Karpas-422 (cell line): ENCODE results near the gene CCSER1. TPM values are rescaled to one million over a fixed set of nuclear protein-coding genes. Genes with fewer than 3 reads are reported as not detected.

Experiments
- DNase-seq: peaks from one replicate; pipeline ENCODE4 v3.0.0-alpha.2; 2015
- H2AFZ ChIP-seq: fragments of 200-600 bp; sonication (generic); 2 replicates; pipeline ENCODE4 v1.6.1; 2014; ENCODE audit warnings: antibody characterized with exemption, low read length, mixed read lengths
- H3K27ac ChIP-seq: fragments of 200-600 bp; sonication (generic); 2 replicates; pipeline ENCODE4 v1.5.1; 2014; ENCODE audit warnings: mild to moderate bottlenecking, low read length, moderate library complexity
- H3K27me3 ChIP-seq: fragments of 200-600 bp; sonication (generic); 2 replicates; pipeline ENCODE4 v1.6.1; 2014; ENCODE audit warnings: low read length, mixed read lengths
- H3K36me3 ChIP-seq: fragments of 200-600 bp; sonication (generic); 2 replicates; pipeline ENCODE4 v1.6.1; 2014; ENCODE audit warnings: low read length, mixed read lengths; ENCODE audit not compliant: insufficient read depth
- H3K4me1 ChIP-seq: fragments of 200-600 bp; sonication (generic); 2 replicates; pipeline ENCODE4 v1.6.1; 2014; ENCODE audit warnings: mild to moderate bottlenecking, low read length, mixed read lengths
- H3K4me2 ChIP-seq: fragments of 200-600 bp; sonication (generic); 2 replicates; pipeline ENCODE4 v1.6.1; 2014; ENCODE audit warnings: low read length, low read depth, mild to moderate bottlenecking; ENCODE audit not compliant: poor library complexity, severe bottlenecking
- H3K4me3 ChIP-seq: fragments of 200-600 bp; sonication (generic); 2 replicates; pipeline ENCODE4 v1.5.1; 2014; ENCODE audit warnings: mild to moderate bottlenecking, antibody characterized with exemption, low read length, mixed read lengths
- H3K79me2 ChIP-seq: fragments of 200-600 bp; sonication (generic); 2 replicates; pipeline ENCODE4 v1.6.1; 2014; ENCODE audit warnings: mild to moderate bottlenecking, low read length, mixed read lengths
- H3K9ac ChIP-seq: fragments of 200-600 bp; sonication (generic); 2 replicates; pipeline ENCODE4 v1.6.0; 2014; ENCODE audit warnings: low read length
- H3K9me2 ChIP-seq: fragments of 200-600 bp; sonication (generic), shearing (Covaris generic); replicated peaks from 2 replicates; pipeline ENCODE4 v1.6.0; 2014; ENCODE audit warnings: mild to moderate bottlenecking, low read length, moderate library complexity; ENCODE audit not compliant: insufficient read depth
- H3K9me3 ChIP-seq: fragments of 300-700, 200-600 bp; sonication (generic); 2 replicates; pipeline ENCODE4 v1.6.1; 2014; ENCODE audit warnings: low read length, mixed read lengths
- H4K20me1 ChIP-seq: fragments of 200-600 bp; sonication (generic); 2 replicates; pipeline ENCODE4 v1.6.1; 2014; ENCODE audit warnings: mild to moderate bottlenecking, antibody characterized with exemption, low read length, low read depth; ENCODE audit not compliant: insufficient read depth
- total RNA-seq: library from RNA; depleted of rRNA; stranded (reverse); fragments of >200 nt; shearing (Covaris generic); gene quantifications from 2 replicates; pipeline ENCODE4 v1.2.3, GENCODE V29; 2014; ENCODE audit warnings: low replicate concordance

CCSER1 gene
- total RNA-seq, 1 experiment from 2014 or later, result 3.6 TPM

- Histone ChIP-seq H3K9me3 (no peaks in the 10 kb centered on the region; the same call in 1 of the 2 replicates), H2AFZ (no peak overlapping the region), H3K9ac (no peak overlapping the region), H3K79me2 (no peaks in the 10 kb centered on the region), H3K27me3 (no peaks in the 10 kb centered on the region), H3K27ac (no peak overlapping the region), H3K4me1 (no peaks in the 10 kb centered on the region), H3K9me2 (no peaks in the 10 kb centered on the region), H3K4me3 (no peak overlapping the region), H4K20me1 (no peaks in the 10 kb centered on the region), H3K36me3 (no peaks in the 10 kb centered on the region), H3K4me2 (no peak overlapping the region)
- no peak for DNase-seq
Measured at GRCh38 chr4:90842960-90843359, 715.8 kb downstream of the CCSER1 start.

GRCh38 chr4:90844241-90844640, 717.0 kb downstream of the CCSER1 start:
- H3K4me3 ChIP-seq, result no peak overlapping the region
- H4K20me1 ChIP-seq, result no peaks in the 10 kb centered on the region
- H3K36me3 ChIP-seq, result no peaks in the 10 kb centered on the region
- H3K9me2 ChIP-seq, result no peaks in the 10 kb centered on the region
- no peaks in the 10 kb centered on the region; the same call in 1 of the 2 replicates for H3K9me3 ChIP-seq
- H3K27ac ChIP-seq, result no peak overlapping the region
- DNase-seq, result no peak
- H3K27me3 ChIP-seq, result no peaks in the 10 kb centered on the region
- no peak overlapping the region for H2AFZ ChIP-seq
- no peak overlapping the region for H3K9ac ChIP-seq
- no peaks in the 10 kb centered on the region for H3K4me1 ChIP-seq
- H3K4me2 ChIP-seq, result no peak overlapping the region
- H3K79me2 ChIP-seq, result no peaks in the 10 kb centered on the region

- H3K27me3 ChIP-seq, result no peaks in the 10 kb centered on the region
- H3K27ac ChIP-seq, result no peak overlapping the region
- H4K20me1 ChIP-seq, result no peaks in the 10 kb centered on the region
- no peaks in the 10 kb centered on the region for H3K9me3 ChIP-seq
- no peak overlapping the region for H2AFZ ChIP-seq
- H3K9me2 ChIP-seq, result no peaks in the 10 kb centered on the region
- DNase-seq, result no peak
- no peaks in the 10 kb centered on the region for H3K79me2 ChIP-seq
- H3K9ac ChIP-seq, result no peak overlapping the region
- no peak overlapping the region for H3K4me2 ChIP-seq
- no peaks in the 10 kb centered on the region for H3K4me1 ChIP-seq
- H3K4me3 ChIP-seq, result no peak overlapping the region
- no peaks in the 10 kb centered on the region for H3K36me3 ChIP-seq
Measured at GRCh38 chr4:90845777-90846176, 718.6 kb downstream of the CCSER1 start.

- no peak overlapping the region for H2AFZ ChIP-seq
- H3K4me1 ChIP-seq, result no peaks in the 10 kb centered on the region
- no peaks in the 10 kb centered on the region for H3K79me2 ChIP-seq
- H3K27ac ChIP-seq, result no peak overlapping the region
- peaks cover 8% of the 10 kb centered on the region; the same call in 1 of the 2 replicates for H3K9me3 ChIP-seq
- DNase-seq, result no peak
- H3K4me3 ChIP-seq, result no peak overlapping the region
- no peaks in the 10 kb centered on the region for H3K36me3 ChIP-seq
- no peaks in the 10 kb centered on the region for H4K20me1 ChIP-seq
- no peak overlapping the region for H3K4me2 ChIP-seq
- no peaks in the 10 kb centered on the region for H3K9me2 ChIP-seq
- no peaks in the 10 kb centered on the region for H3K27me3 ChIP-seq
- H3K9ac ChIP-seq, result no peak overlapping the region
Measured at GRCh38 chr4:90852237-90852636, 725.0 kb downstream of the CCSER1 start.

- Histone ChIP-seq H3K4me2 (no peak overlapping the region), H3K9me2 (no peaks in the 10 kb centered on the region), H4K20me1 (no peaks in the 10 kb centered on the region), H3K27me3 (no peaks in the 10 kb centered on the region), H3K36me3 (no peaks in the 10 kb centered on the region), H3K4me1 (no peaks in the 10 kb centered on the region), H3K79me2 (no peaks in the 10 kb centered on the region), H3K9ac (no peak overlapping the region), H3K27ac (no peak overlapping the region), H3K4me3 (no peak overlapping the region), H3K9me3 (peaks cover 13% of the 10 kb centered on the region; the same call in 1 of the 2 replicates), H2AFZ (no peak overlapping the region)
- no peak for DNase-seq
Measured at GRCh38 chr4:90855111-90855510, 727.9 kb downstream of the CCSER1 start.

GRCh38 chr4:90857081-90857820, 730.1 kb downstream of the CCSER1 start:
- no peak overlapping the region for H3K4me3 ChIP-seq
- H3K4me1 ChIP-seq, result no peaks in the 10 kb centered on the region
- H3K36me3 ChIP-seq, result no peaks in the 10 kb centered on the region
- H3K9me2 ChIP-seq, result no peaks in the 10 kb centered on the region
- H2AFZ ChIP-seq, result no peak overlapping the region
- H3K9me3 ChIP-seq, result peaks cover 17% of the 10 kb centered on the region; the same call in 1 of the 2 replicates
- H3K27ac ChIP-seq, result no peak overlapping the region
- H3K4me2 ChIP-seq, result no peak overlapping the region
- H3K79me2 ChIP-seq, result no peaks in the 10 kb centered on the region
- no peaks in the 10 kb centered on the region for H3K27me3 ChIP-seq
- DNase-seq, result no peak
- H4K20me1 ChIP-seq, result no peaks in the 10 kb centered on the region
- no peak overlapping the region for H3K9ac ChIP-seq

GRCh38 chr4:90875791-90876190, 748.6 kb downstream of the CCSER1 start:
- H3K4me3 ChIP-seq, result no peak overlapping the region

GRCh38 chr4:90876296-90876695, 749.1 kb downstream of the CCSER1 start:
- no peaks in the 10 kb centered on the region for H3K79me2 ChIP-seq
- H3K4me1 ChIP-seq, result no peaks in the 10 kb centered on the region
- no peak overlapping the region for H3K9ac ChIP-seq
- H3K36me3 ChIP-seq, result no peaks in the 10 kb centered on the region
- H3K4me3 ChIP-seq, result no peak overlapping the region
- H3K9me3 ChIP-seq, result peaks cover 30% of the 10 kb centered on the region
- H3K27ac ChIP-seq, result no peak overlapping the region
- H3K27me3 ChIP-seq, result no peaks in the 10 kb centered on the region
- DNase-seq, result no peak
- no peak overlapping the region for H3K4me2 ChIP-seq
- H2AFZ ChIP-seq, result no peak overlapping the region
- no peaks in the 10 kb centered on the region for H3K9me2 ChIP-seq
- H4K20me1 ChIP-seq, result no peaks in the 10 kb centered on the region

More at GRCh38 chr4:90875791-90876190, 748.6 kb downstream of the CCSER1 start:
- Histone ChIP-seq H3K79me2 (no peaks in the 10 kb centered on the region), H3K4me2 (no peak overlapping the region), H2AFZ (no peak overlapping the region), H3K27me3 (no peaks in the 10 kb centered on the region), H3K27ac (no peak overlapping the region), H3K4me1 (no peaks in the 10 kb centered on the region), H3K9me3 (peaks cover 30% of the 10 kb centered on the region), H3K36me3 (no peaks in the 10 kb centered on the region), H3K9ac (no peak overlapping the region), H3K9me2 (no peaks in the 10 kb centered on the region), H4K20me1 (no peaks in the 10 kb centered on the region)
- DNase-seq, result no peak
